GM21825 (cell line): ENCODE measurements around the gene DEXI.

Experiments
- ATAC-seq: cut with Tn5 transposase; IDR thresholded peaks from one replicate; pipeline ENCODE4 v1.9.1; 2021; ENCODE audit warnings: mild to moderate bottlenecking, moderate library complexity; ENCODE audit not compliant: unreplicated experiment

Gene DEXI

GRCh38 chr16:10942352-10943063, at the start of gene DEXI:
Gene DEXI (minus strand): TSS chr16:10942468. CDS start chr16:10942005, 463 bp downstream.
- ATAC-seq = peak; percentile 60

DNA sequence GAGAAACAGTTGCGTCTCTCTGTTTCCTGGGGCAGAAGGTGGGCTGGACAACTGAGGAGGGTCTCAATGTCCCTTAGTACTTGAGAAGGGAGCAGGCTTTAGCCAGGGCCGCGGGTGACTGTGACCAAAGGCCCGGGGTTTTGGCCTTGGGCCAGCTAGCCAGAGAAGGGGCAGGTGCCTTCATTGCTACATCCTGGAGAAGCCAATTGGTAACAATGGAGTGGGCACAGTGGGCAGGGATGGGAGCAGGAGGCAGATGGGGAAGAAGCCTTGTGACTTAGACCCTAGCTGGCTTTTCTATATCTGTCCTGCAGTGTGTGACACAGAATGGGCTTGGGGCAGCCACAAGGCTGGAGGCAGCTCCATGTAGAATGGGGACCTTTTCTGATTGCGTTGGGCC, 48.1 kb upstream of the DEXI start:
- no peak for ATAC-seq

DNA sequence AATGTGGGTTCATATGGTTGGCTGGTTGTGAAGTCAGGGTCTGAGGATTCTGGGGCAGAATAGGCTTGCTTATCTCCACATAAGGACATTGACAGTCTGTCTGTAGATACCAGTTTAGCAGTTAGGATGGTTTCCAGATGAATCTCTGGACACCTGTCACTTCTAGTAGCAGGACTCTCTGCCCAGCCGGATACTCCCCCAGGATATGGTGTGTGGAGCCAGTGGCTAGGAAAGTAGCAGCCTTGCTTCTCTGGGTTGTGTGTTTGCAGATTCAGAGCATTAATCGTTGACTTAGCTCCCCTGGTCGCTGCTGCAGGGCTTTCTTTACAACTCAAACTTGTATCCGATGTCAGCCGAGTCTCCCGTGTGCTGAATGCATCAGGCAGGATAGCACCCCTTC, 47.3 kb upstream of the DEXI start:
- ATAC-seq = no peak

- no peak for ATAC-seq
Measured at GRCh38 chr16:10988879-10989278, 46.6 kb upstream of the DEXI start.

DNA sequence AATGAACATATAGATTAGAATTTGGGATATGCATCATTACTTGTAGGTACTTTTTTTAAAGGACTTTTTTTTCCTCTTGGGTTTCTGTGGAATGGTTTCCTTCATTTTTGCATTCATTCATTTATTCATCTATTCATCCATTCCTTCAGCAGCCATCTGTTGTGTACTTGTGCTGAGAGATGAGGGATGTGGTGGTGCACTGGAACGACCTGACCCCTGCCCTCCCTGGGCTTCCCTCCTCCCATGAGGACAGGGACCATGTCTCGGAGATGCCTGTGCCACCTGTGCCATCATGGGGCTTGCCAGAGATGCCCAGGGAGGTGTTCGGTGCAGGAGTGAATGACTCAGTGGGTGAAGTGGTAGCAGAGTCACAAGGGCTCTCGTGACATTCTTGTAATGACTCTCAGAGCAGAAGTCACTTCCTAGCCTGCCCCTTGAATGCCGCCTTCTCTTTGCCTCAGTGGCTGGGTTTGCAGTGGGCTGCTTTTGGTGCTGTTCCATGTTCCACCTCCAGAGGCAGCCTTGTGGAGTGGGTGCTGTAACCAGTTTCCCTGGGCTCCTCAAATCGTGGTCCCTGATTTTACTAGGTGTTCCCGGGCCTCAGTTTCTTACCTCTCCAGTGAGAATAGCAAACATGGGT, 46.0 kb upstream of the DEXI start:
- peak; percentile 53 for ATAC-seq

- peak; percentile 18 for ATAC-seq
Measured at GRCh38 chr16:10987361-10988163, 45.3 kb upstream of the DEXI start.

- ATAC-seq = no peak
Measured at GRCh38 chr16:10984509-10984908, 42.2 kb upstream of the DEXI start.

DNA sequence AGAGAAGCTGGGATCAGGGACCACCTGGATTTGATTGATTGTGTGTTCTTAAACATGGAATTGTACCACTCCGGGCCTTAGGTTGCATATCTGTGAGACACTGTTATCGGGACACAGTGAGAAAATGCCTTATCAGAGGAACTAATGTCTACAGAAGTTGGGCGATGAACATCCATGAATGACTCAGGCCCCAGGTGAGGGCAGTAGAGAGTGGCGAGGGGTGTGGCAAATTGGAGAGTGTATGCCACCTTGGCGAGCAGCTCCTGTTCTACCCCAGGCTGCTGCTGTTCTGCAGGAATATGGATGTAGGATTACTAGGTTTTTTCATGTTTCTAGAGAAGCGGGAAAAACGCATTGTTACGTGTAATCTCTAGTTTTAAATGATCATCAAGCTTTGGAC, 40.9 kb upstream of the DEXI start:
- peak; percentile 9 for ATAC-seq

GRCh38 chr16:10982465-10983150, 40.3 kb upstream of the DEXI start:
- ATAC-seq = peak; percentile 56

GRCh38 chr16:10981697-10982216, 39.5 kb upstream of the DEXI start:
- peak; percentile 56 for ATAC-seq

GRCh38 chr16:10980813-10981212, 38.5 kb upstream of the DEXI start:
- no peak for ATAC-seq

GRCh38 chr16:10979717-10980601, 37.7 kb upstream of the DEXI start:
- no peak for ATAC-seq

GRCh38 chr16:10978871-10979446, 36.7 kb upstream of the DEXI start:
- ATAC-seq = no peak

GRCh38 chr16:10978124-10978523, 35.9 kb upstream of the DEXI start:
- no peak for ATAC-seq

DNA sequence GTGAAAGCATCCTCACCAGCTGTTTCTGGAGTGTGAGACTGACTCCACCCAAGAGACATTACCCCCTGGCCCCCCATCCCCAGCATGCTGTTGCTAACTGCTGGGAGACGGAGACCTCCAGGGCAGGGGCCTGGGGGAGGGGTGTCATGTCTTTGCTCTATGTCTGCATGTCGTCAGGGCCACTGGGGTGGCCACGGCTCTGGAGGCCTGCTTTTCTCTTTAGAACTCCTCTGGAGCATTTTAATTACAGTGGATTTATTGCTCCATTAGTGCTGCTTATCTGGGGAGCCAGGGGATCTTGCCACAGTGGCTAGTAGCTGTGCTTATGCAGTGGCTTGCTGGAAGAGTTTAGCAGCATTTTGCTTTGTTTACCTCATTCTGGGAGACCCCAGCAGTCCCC, 34.4 kb upstream of the DEXI start:
- ATAC-seq = no peak

DNA sequence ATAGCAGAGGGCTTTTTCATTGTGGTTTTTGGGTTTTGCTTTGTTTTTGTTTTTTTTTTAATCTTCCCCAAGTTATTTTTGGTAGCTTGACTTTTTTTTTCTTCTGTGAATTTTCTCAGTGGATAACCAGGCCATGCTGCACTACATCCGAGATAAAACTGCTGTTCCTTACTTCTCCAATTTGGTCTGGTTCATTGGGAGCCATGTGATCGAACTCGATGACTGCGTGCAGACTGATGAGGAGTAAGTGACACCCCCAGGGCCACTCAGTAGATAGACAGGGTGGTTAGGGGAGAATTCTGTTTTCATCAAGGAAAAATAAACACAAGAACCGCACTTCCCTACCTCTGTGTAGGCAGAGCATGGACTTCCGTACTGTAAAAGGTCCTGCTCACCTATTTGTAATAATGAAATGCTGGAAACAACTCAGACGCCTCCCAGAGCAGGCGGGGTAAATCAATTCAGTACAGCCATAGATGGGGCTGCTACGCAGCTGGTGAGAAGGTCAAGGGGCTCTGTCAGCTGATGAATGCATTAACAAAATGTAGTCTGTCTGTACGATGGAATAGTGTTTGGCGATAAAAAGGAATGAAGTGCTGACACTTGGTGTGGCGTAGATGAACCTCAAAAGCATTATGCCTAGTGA, 30.7 kb upstream of the DEXI start:
- ATAC-seq = no peak

- ATAC-seq = no peak
Measured at GRCh38 chr16:10972108-10972818, 30.0 kb upstream of the DEXI start.

GRCh38 chr16:10971560-10971961, 29.3 kb upstream of the DEXI start:
- ATAC-seq = no peak

DNA sequence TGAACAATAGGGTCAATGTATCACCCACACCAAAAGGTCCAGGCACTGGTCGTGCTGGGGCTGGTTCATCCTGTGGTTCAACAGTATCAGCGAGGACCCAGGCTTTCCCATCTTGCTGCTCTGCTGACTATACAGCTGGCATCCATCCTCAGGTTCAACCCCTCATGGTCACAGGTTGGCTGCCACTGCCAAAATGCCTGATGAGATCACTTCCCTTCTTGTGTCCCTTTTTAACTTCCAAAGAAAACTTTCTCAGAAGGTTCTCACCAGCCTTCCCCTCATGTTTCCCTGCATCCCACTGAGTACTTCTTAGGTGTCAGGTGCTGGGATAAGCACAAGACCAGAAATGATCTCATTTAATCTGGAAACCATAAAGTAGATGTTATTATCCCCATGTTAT, 27.8 kb upstream of the DEXI start:
- ATAC-seq = no peak
